SK-N-SH (cell line): ENCODE data around the gene NDUFS2.

ENCODE experiments used
- CHD2 ChIP-seq: fragments of 150-350 bp; IDR thresholded peaks from 2 replicates; pipeline ENCODE4 v1.6.1; 2018; ENCODE audit warnings: low read length; ENCODE audit not compliant: partially characterized antibody
- POLR2AphosphoS5 ChIP-seq: IDR thresholded peaks from 2 replicates; pipeline ENCODE4 v1.6.1; 2012; ENCODE audit warnings: low read depth, low read length
- RAD21 ChIP-seq: IDR thresholded peaks from 2 replicates; pipeline ENCODE4 v1.6.1; 2012; ENCODE audit warnings: mild to moderate bottlenecking, low read length
- YY1 ChIP-seq: IDR thresholded peaks from 2 replicates; pipeline ENCODE4 v1.4.0; 2012; ENCODE audit warnings: low read depth, mild to moderate bottlenecking
- TF ChIP-seq, protein P1 (sequence below): fragments of 200-600 bp; sonication (generic); IDR thresholded peaks from 2 replicates; pipeline ENCODE4 v1.6.1; 2017; ENCODE audit warnings: antibody characterized with exemption, mild to moderate bottlenecking, moderate library complexity
- TF ChIP-seq, protein P2 (sequence below): IDR thresholded peaks from 2 replicates; pipeline ENCODE4 v1.4.0; 2012; ENCODE audit warnings: low read depth, borderline replicate concordance

DNA sequence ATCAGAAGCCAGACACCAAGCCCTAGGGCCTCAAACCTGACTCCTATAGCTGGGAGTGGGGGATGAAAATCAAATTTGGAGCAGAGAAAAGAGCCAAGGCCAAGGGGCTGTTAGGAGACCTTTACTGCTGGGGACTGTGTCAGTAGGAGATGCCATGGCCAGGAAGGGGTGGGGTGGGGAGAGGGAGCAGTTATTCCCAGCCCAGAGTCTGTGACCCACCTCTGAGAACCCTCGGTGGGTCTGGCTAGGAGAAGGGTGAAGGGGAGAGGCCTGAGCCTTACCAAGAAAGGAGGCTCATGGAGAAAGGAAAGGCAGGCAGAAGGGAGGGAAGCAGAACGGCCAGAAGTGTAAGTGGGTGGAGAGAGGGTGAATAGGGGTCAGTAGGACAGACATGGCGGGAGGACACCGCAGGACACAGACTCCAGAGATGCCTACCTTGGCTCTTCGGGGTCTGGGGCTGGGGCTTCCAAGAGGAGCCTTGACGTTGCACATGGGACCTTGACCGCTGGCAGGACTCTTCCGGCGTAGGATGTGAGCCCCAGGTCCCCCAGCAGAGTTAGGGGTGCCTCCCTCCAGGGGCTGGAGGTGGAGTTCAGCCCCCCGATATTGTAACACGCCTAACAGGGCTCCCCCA, 4.5 kb upstream of the NDUFS2 start:
- TF ChIP-seq CHD2: no peak
- TF ChIP-seq, protein P1, sequence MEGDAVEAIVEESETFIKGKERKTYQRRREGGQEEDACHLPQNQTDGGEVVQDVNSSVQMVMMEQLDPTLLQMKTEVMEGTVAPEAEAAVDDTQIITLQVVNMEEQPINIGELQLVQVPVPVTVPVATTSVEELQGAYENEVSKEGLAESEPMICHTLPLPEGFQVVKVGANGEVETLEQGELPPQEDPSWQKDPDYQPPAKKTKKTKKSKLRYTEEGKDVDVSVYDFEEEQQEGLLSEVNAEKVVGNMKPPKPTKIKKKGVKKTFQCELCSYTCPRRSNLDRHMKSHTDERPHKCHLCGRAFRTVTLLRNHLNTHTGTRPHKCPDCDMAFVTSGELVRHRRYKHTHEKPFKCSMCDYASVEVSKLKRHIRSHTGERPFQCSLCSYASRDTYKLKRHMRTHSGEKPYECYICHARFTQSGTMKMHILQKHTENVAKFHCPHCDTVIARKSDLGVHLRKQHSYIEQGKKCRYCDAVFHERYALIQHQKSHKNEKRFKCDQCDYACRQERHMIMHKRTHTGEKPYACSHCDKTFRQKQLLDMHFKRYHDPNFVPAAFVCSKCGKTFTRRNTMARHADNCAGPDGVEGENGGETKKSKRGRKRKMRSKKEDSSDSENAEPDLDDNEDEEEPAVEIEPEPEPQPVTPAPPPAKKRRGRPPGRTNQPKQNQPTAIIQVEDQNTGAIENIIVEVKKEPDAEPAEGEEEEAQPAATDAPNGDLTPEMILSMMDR: no peak
- no peak for TF ChIP-seq YY1
- TF ChIP-seq, protein P2, sequence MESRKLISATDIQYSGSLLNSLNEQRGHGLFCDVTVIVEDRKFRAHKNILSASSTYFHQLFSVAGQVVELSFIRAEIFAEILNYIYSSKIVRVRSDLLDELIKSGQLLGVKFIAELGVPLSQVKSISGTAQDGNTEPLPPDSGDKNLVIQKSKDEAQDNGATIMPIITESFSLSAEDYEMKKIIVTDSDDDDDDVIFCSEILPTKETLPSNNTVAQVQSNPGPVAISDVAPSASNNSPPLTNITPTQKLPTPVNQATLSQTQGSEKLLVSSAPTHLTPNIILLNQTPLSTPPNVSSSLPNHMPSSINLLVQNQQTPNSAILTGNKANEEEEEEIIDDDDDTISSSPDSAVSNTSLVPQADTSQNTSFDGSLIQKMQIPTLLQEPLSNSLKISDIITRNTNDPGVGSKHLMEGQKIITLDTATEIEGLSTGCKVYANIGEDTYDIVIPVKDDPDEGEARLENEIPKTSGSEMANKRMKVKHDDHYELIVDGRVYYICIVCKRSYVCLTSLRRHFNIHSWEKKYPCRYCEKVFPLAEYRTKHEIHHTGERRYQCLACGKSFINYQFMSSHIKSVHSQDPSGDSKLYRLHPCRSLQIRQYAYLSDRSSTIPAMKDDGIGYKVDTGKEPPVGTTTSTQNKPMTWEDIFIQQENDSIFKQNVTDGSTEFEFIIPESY: no peak
- TF ChIP-seq POLR2AphosphoS5: no peak
- no peak for TF ChIP-seq RAD21
